ENCODE measurements around the gene SLAMF1. TPM values are rescaled to one million over a fixed set of nuclear protein-coding genes. Genes with fewer than 3 reads are reported as not detected.

Gene SLAMF1
- total RNA-seq, 1 donor from 2014 or later = not detected

- DNase-seq = peak; percentile 87
- peaks cover 4% of the 10 kb centered on the region for H3K9me3 Mint-ChIP-seq (ENCODE audit: unreplicated experiment)
- peak overlapping the region; percentile 79 for H3K27ac Mint-ChIP-seq (ENCODE audit: unreplicated experiment)
- H3K27me3 Mint-ChIP-seq (ENCODE audit: unreplicated experiment) = peaks cover 3% of the 10 kb centered on the region
- H3K4me3 Mint-ChIP-seq (ENCODE audit: unreplicated experiment) = no peak overlapping the region
- H3K4me1 Mint-ChIP-seq (ENCODE audit: low read depth, unreplicated experiment) = peaks cover 3% of the 10 kb centered on the region
- TF ChIP-seq CTCF (IDR thresholded peaks at IDR 0.05; ENCODE audit: partially characterized antibody, unreplicated experiment) = peak; percentile 76
- H3K36me3 Mint-ChIP-seq (ENCODE audit: unreplicated experiment) = no peaks in the 10 kb centered on the region
Observed at GRCh38 chr1:160681066-160681890, 34.4 kb upstream of the SLAMF1 start.

GRCh38 chr1:160680399-160680798, 33.6 kb upstream of the SLAMF1 start:
- no peak for TF ChIP-seq CTCF (IDR thresholded peaks at IDR 0.05; ENCODE audit: partially characterized antibody, unreplicated experiment)
- H3K27me3 Mint-ChIP-seq (ENCODE audit: unreplicated experiment) = peaks cover 3% of the 10 kb centered on the region
- H3K36me3 Mint-ChIP-seq (ENCODE audit: unreplicated experiment) = no peaks in the 10 kb centered on the region
- peaks cover 4% of the 10 kb centered on the region for H3K9me3 Mint-ChIP-seq (ENCODE audit: unreplicated experiment)
- DNase-seq = no peak
- H3K4me1 Mint-ChIP-seq (ENCODE audit: low read depth, unreplicated experiment) = peaks cover 3% of the 10 kb centered on the region
- no peak overlapping the region for H3K4me3 Mint-ChIP-seq (ENCODE audit: unreplicated experiment)
- no peak overlapping the region for H3K27ac Mint-ChIP-seq (ENCODE audit: unreplicated experiment)

GRCh38 chr1:160679893-160680292, 33.0 kb upstream of the SLAMF1 start:
- peak overlapping the region; percentile 45 for H3K27ac Mint-ChIP-seq (ENCODE audit: unreplicated experiment)
- H3K27me3 Mint-ChIP-seq (ENCODE audit: unreplicated experiment) = peaks cover 3% of the 10 kb centered on the region
- TF ChIP-seq CTCF (IDR thresholded peaks at IDR 0.05; ENCODE audit: partially characterized antibody, unreplicated experiment) = no peak
- H3K36me3 Mint-ChIP-seq (ENCODE audit: unreplicated experiment) = no peaks in the 10 kb centered on the region
- H3K9me3 Mint-ChIP-seq (ENCODE audit: unreplicated experiment) = peaks cover 4% of the 10 kb centered on the region
- peaks cover 3% of the 10 kb centered on the region for H3K4me1 Mint-ChIP-seq (ENCODE audit: low read depth, unreplicated experiment)
- DNase-seq = no peak
- H3K4me3 Mint-ChIP-seq (ENCODE audit: unreplicated experiment) = no peak overlapping the region

- no peak for DNase-seq
- no peak overlapping the region for H3K27ac Mint-ChIP-seq (ENCODE audit: unreplicated experiment)
- H3K9me3 Mint-ChIP-seq (ENCODE audit: unreplicated experiment) = peaks cover 4% of the 10 kb centered on the region
- H3K36me3 Mint-ChIP-seq (ENCODE audit: unreplicated experiment) = no peaks in the 10 kb centered on the region
- peaks cover 3% of the 10 kb centered on the region for H3K4me1 Mint-ChIP-seq (ENCODE audit: low read depth, unreplicated experiment)
- peaks cover 3% of the 10 kb centered on the region for H3K27me3 Mint-ChIP-seq (ENCODE audit: unreplicated experiment)
- no peak for TF ChIP-seq CTCF (IDR thresholded peaks at IDR 0.05; ENCODE audit: partially characterized antibody, unreplicated experiment)
- no peak overlapping the region for H3K4me3 Mint-ChIP-seq (ENCODE audit: unreplicated experiment)
Observed at GRCh38 chr1:160676869-160677597, 30.2 kb upstream of the SLAMF1 start.

All from glutamatergic neuron (in vitro differentiated cells).